ENCODE measurements around the gene SHANK1. TPM values are rescaled to one million over a fixed set of nuclear protein-coding genes. Genes with fewer than 3 reads are reported as not detected.
"Not testable (repeated sequence)": the region's sequence is repeated elsewhere in the genome, so short reads cannot be mapped to it uniquely, and the experiment has no call there.

Gene SHANK1
- polyA plus RNA-seq, 1 donor = 44.4 TPM

- no peak for DNase-seq (ENCODE audit: low read depth)
These were observed 85.6 kb downstream of the SHANK1 start for GRCh38 chr19:50633973-50634372.

- DNase-seq (ENCODE audit: low read depth) = no peak
These were observed 86.2 kb downstream of the SHANK1 start for GRCh38 chr19:50633359-50633758.

- no peak for DNase-seq (ENCODE audit: low read depth)
These were observed 87.3 kb downstream of the SHANK1 start for GRCh38 chr19:50632151-50632835.

GRCh38 chr19:50629801-50630200 lies 89.8 kb downstream of the SHANK1 start:
- no peak for DNase-seq (ENCODE audit: low read depth)

GRCh38 chr19:50629194-50629593 lies 90.4 kb downstream of the SHANK1 start:
- no peak for DNase-seq (ENCODE audit: low read depth)

- no peak for DNase-seq (ENCODE audit: low read depth)
These were observed 91.1 kb downstream of the SHANK1 start for GRCh38 chr19:50628551-50628950.

GRCh38 chr19:50628146-50628545 lies 91.5 kb downstream of the SHANK1 start:
- no peak for DNase-seq (ENCODE audit: low read depth)

- DNase-seq (ENCODE audit: low read depth) = no peak
These were observed 92.8 kb downstream of the SHANK1 start for GRCh38 chr19:50626795-50627194.

GRCh38 chr19:50626011-50626410 lies 93.6 kb downstream of the SHANK1 start:
- no peak for DNase-seq (ENCODE audit: low read depth)

GRCh38 chr19:50624949-50625600 lies 94.5 kb downstream of the SHANK1 start:
- DNase-seq (ENCODE audit: low read depth) = no peak

- DNase-seq (ENCODE audit: low read depth) = not testable (repeated sequence)
These were observed 99.2 kb downstream of the SHANK1 start for GRCh38 chr19:50620394-50620906.

- not testable (repeated sequence) for DNase-seq (ENCODE audit: low read depth)
These were observed 100.4 kb downstream of the SHANK1 start for GRCh38 chr19:50619184-50619583.

- DNase-seq (ENCODE audit: low read depth) = not testable (repeated sequence)
These were observed 101.2 kb downstream of the SHANK1 start for GRCh38 chr19:50618379-50618778.

GRCh38 chr19:50612504-50613404 lies 106.8 kb downstream of the SHANK1 start:
- DNase-seq (ENCODE audit: low read depth) = not testable (repeated sequence)

Other genes with a start within 250 kb of the SHANK1 start
- 117 TPM for gene EMC10, start 243.3 kb downstream of the SHANK1 start, polyA plus RNA-seq (ENCODE audit: insufficient read length)
- 5.7 TPM for gene GARIN5A, start 243.0 kb downstream of the SHANK1 start, polyA plus RNA-seq (ENCODE audit: insufficient read length)
- 24.6 TPM for gene JOSD2, start 208.6 kb downstream of the SHANK1 start, polyA plus RNA-seq (ENCODE audit: insufficient read length)
- 1.4 TPM for gene ASPDH, start 205.9 kb downstream of the SHANK1 start, polyA plus RNA-seq (ENCODE audit: insufficient read length)
- 8.5 TPM for gene LRRC4B, start 151.4 kb downstream of the SHANK1 start, polyA plus RNA-seq (ENCODE audit: insufficient read length)
- 0.42 TPM for gene SYT3, start 79.9 kb downstream of the SHANK1 start, polyA plus RNA-seq (ENCODE audit: insufficient read length)
- 3.8 TPM for gene C19orf81, start 70.4 kb downstream of the SHANK1 start, polyA plus RNA-seq (ENCODE audit: insufficient read length)
- 24.4 TPM for gene CLEC11A, start 3.6 kb upstream of the SHANK1 start, polyA plus RNA-seq (ENCODE audit: insufficient read length)
- gene GPR32, start 50.7 kb upstream of the SHANK1 start, polyA plus RNA-seq (ENCODE audit: insufficient read length) = not detected
- not detected for gene ACP4, start 70.6 kb upstream of the SHANK1 start, polyA plus RNA-seq (ENCODE audit: insufficient read length)
- 0.56 TPM for gene KLK1, start 104.0 kb upstream of the SHANK1 start, polyA plus RNA-seq (ENCODE audit: insufficient read length)
- not detected for gene KLK15, start 113.8 kb upstream of the SHANK1 start, polyA plus RNA-seq (ENCODE audit: insufficient read length)
- gene KLK3, start 135.1 kb upstream of the SHANK1 start, polyA plus RNA-seq (ENCODE audit: insufficient read length) = not detected
- gene KLK2, start 153.6 kb upstream of the SHANK1 start, polyA plus RNA-seq (ENCODE audit: insufficient read length) = 0.40 TPM
- gene KLK4, start 191.6 kb upstream of the SHANK1 start, polyA plus RNA-seq (ENCODE audit: insufficient read length) = not detected
- gene KLK5, start 233.2 kb upstream of the SHANK1 start, polyA plus RNA-seq (ENCODE audit: insufficient read length) = not detected
- gene KLK6, start 249.8 kb upstream of the SHANK1 start, polyA plus RNA-seq (ENCODE audit: insufficient read length) = 0.10 TPM

All from forelimb muscle (tissue), 1 donor.